Parathyroid adenoma (tissue), 2 donors: Measurements from ENCODE around the gene IFFO2.

Experiments used
- H2AFZ ChIP-seq: fragments of 300-600 bp; sonication (generic); one replicate; pipeline ENCODE4 v1.7.0; 2017; ENCODE audit warnings: antibody characterized with exemption, mild to moderate bottlenecking
- H3K27ac ChIP-seq: fragments of 300-600 bp; sonication (generic); one replicate; pipeline ENCODE4 v1.7.0; 2017
- H3K27me3 ChIP-seq: fragments of 300-600 bp; sonication (generic); one replicate; pipeline ENCODE4 v1.7.0; 2017; ENCODE audit warnings: low read length; ENCODE audit not compliant: control insufficient read depth, insufficient read depth
- H3K36me3 ChIP-seq: fragments of 300-600 bp; sonication (generic); one replicate; pipeline ENCODE4 v1.7.0; 2017; ENCODE audit warnings: low read length; ENCODE audit not compliant: control insufficient read depth, insufficient read depth
- H3K4me1 ChIP-seq: fragments of 300-600 bp; sonication (generic); one replicate; pipeline ENCODE4 v1.7.0; 2017; ENCODE audit warnings: control low read depth
- H3K4me2 ChIP-seq: fragments of 300-600 bp; sonication (generic); one replicate; pipeline ENCODE4 v1.7.0; 2017; ENCODE audit warnings: low read length
- H3K4me3 ChIP-seq: fragments of 300-600 bp; sonication (generic); one replicate; pipeline ENCODE4 v1.7.0; 2017; ENCODE audit warnings: low read depth, low read length
- H3K79me2 ChIP-seq: fragments of 300-600 bp; sonication (generic); one replicate; pipeline ENCODE4 v1.7.0; 2017; ENCODE audit warnings: control low read depth
- H3K9ac ChIP-seq: fragments of 300-600 bp; sonication (generic); one replicate; pipeline ENCODE4 v1.7.0; 2017; ENCODE audit warnings: mild to moderate bottlenecking
- H3K9me3 ChIP-seq: fragments of 300-600 bp; sonication (generic); one replicate; pipeline ENCODE4 v1.7.0; 2017; ENCODE audit warnings: low read length; ENCODE audit not compliant: control insufficient read depth
- CTCF ChIP-seq: fragments of 300-600 bp; sonication (generic); IDR thresholded peaks from one replicate; pipeline ENCODE4 v1.7.0; 2017; ENCODE audit warnings: antibody characterized with exemption, mild to moderate bottlenecking
- donor health status: primary hyperparathyroidism.

IFFO2 gene

DNA sequence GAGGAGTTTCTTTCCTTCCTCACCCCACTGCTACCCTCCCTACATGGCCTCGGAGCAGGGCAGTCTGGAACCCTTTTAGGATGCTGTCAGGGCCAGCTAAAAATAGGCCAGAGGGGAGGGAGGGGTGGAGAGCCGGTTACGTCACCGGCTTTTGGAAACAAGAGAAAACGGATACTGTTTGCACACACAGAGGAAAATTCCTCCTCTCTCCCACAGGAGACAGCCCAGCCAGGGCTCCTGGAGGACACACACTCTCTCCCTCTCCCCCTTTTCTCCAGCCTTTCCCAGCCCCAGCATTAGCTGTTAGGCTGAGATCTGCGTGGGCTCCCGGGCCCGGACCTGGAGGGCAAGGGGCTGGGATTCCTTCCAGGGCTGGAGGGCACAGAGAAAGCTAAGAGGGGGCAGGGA lies 34.2 kb downstream of the IFFO2 start:
- Histone ChIP-seq H3K27ac (peak overlapping the region; percentile 70), H3K36me3 (no peaks in the 10 kb centered on the region), H3K27me3 (no peaks in the 10 kb centered on the region), H3K79me2 (peaks cover 11% of the 10 kb centered on the region), H3K4me2 (peak overlapping the region; percentile 23), H3K4me3 (no peak overlapping the region), H3K4me1 (peaks cover 17% of the 10 kb centered on the region), H2AFZ (no peak overlapping the region), H3K9ac (no peak overlapping the region), H3K9me3 (no peaks in the 10 kb centered on the region)
- TF ChIP-seq CTCF, result no peak

GRCh38 chr1:18921516-18922251 lies 34.8 kb downstream of the IFFO2 start:
- peak; percentile 13 for TF ChIP-seq CTCF
- Histone ChIP-seq H3K27ac (peak overlapping the region; percentile 70), H3K27me3 (no peaks in the 10 kb centered on the region), H3K79me2 (peaks cover 11% of the 10 kb centered on the region), H3K4me3 (no peak overlapping the region), H2AFZ (no peak overlapping the region), H3K36me3 (no peaks in the 10 kb centered on the region), H3K9ac (no peak overlapping the region), H3K9me3 (no peaks in the 10 kb centered on the region), H3K4me1 (peaks cover 11% of the 10 kb centered on the region), H3K4me2 (peak overlapping the region; percentile 23)

DNA sequence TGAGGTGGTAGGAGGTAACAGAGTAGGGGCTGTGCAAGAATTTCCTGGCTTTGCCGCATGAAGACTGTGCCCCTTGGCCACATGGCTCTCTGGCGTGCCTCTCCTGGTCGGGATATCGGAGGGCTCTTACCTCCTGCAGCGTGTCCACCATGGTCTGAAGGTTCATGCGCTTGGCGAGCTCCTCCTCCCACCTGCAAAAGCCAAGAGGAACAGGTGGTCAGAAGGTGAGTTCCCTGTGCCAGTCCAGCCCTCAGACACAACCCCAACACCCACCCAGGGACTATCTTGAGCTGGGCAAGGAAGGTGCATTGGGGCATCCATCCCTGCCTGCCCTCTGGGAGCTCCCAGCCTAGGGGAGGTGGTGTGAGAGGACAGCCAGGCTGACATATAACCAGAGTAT lies 35.5 kb downstream of the IFFO2 start:
- Histone ChIP-seq H3K4me3 (no peak overlapping the region), H3K27ac (no peak overlapping the region), H3K36me3 (no peaks in the 10 kb centered on the region), H3K9me3 (no peaks in the 10 kb centered on the region), H3K79me2 (peaks cover 11% of the 10 kb centered on the region), H3K27me3 (no peaks in the 10 kb centered on the region), H3K4me1 (peaks cover 9% of the 10 kb centered on the region), H3K9ac (no peak overlapping the region), H2AFZ (no peak overlapping the region), H3K4me2 (no peak overlapping the region)
- TF ChIP-seq CTCF, result no peak

GRCh38 chr1:18919956-18920355 lies 36.5 kb downstream of the IFFO2 start:
- Histone ChIP-seq H3K27ac (no peak overlapping the region), H3K4me2 (no peak overlapping the region), H3K36me3 (no peaks in the 10 kb centered on the region), H3K4me3 (no peak overlapping the region), H2AFZ (no peak overlapping the region), H3K79me2 (peaks cover 11% of the 10 kb centered on the region), H3K27me3 (no peaks in the 10 kb centered on the region), H3K9me3 (no peaks in the 10 kb centered on the region), H3K4me1 (peaks cover 9% of the 10 kb centered on the region), H3K9ac (no peak overlapping the region)
- TF ChIP-seq CTCF, result no peak
